ENCODE data around the gene CDH4. TPM values are rescaled to one million over a fixed set of nuclear protein-coding genes. Genes with fewer than 3 reads are reported as not detected.

The CDH4 gene
- total RNA-seq, 6 experiments from 2014 or later = 5.8 to 12.8 (median 10.9) TPM

DNA sequence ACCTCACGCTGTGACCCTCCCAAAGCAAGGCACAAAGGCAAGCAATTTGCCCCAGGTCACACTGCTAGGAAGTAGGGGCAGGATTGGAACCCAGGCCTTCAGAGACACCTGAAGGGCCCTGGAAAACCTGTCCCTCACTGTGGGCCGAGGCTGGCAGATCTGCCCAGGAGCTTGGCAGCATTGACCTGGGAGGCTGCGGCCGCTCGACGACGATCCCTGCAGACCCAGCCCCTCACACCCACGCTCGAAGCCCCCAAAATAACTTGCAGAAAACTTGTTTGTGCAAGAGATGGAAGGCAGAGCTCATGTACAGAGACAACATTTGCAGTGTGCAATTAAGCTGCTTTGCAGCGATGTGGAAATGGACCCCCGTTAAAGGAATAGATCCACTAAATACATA, 562.2 kb downstream of the CDH4 start:
- no peaks in the 10 kb centered on the region; the same call in 1 of the 2 replicates for H3K9me3 Mint-ChIP-seq
- H3K36me3 Mint-ChIP-seq (ENCODE audit: low read depth) = no peaks in the 10 kb centered on the region
- no peak overlapping the region for H3K27ac Mint-ChIP-seq
- no peak overlapping the region for H3K4me3 Mint-ChIP-seq
- no peaks in the 10 kb centered on the region for H3K4me1 Mint-ChIP-seq (ENCODE audit: low read depth)
- H3K27me3 Mint-ChIP-seq (ENCODE audit: insufficient read depth) = peaks cover 10% of the 10 kb centered on the region
- TF ChIP-seq, protein P1, sequence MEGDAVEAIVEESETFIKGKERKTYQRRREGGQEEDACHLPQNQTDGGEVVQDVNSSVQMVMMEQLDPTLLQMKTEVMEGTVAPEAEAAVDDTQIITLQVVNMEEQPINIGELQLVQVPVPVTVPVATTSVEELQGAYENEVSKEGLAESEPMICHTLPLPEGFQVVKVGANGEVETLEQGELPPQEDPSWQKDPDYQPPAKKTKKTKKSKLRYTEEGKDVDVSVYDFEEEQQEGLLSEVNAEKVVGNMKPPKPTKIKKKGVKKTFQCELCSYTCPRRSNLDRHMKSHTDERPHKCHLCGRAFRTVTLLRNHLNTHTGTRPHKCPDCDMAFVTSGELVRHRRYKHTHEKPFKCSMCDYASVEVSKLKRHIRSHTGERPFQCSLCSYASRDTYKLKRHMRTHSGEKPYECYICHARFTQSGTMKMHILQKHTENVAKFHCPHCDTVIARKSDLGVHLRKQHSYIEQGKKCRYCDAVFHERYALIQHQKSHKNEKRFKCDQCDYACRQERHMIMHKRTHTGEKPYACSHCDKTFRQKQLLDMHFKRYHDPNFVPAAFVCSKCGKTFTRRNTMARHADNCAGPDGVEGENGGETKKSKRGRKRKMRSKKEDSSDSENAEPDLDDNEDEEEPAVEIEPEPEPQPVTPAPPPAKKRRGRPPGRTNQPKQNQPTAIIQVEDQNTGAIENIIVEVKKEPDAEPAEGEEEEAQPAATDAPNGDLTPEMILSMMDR (IDR thresholded peaks at IDR 0.05) = no peak
- no peak for DNase-seq

DNA sequence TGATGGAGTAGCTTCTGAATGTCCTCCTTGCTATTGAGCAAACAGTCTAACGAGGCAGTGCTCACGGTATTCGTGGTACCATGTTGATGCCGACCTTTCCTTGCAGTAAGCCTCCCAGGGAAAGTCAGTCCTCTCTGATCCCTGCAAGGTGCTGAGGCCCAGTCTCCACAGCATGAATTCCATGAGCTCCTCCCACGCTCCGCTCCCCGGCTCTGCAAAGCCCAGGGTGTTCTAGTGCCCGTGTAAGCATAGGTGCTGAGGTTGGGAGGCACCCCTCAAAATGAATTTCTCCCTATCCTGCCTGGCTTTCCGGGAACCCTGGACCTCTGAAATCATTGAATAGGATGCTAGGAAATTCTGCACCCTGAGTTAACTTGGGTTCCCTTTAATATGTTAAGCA, 562.7 kb downstream of the CDH4 start:
- TF ChIP-seq, protein P1 (IDR thresholded peaks at IDR 0.05) = no peak
- Mint-ChIP-seq H3K36me3 (ENCODE audit: low read depth) (no peaks in the 10 kb centered on the region), H3K4me1 (ENCODE audit: low read depth) (no peaks in the 10 kb centered on the region), H3K27me3 (ENCODE audit: insufficient read depth) (peaks cover 6% of the 10 kb centered on the region), H3K4me3 (no peak overlapping the region), H3K9me3 (no peaks in the 10 kb centered on the region; the same call in 1 of the 2 replicates), H3K27ac (no peak overlapping the region)
- DNase-seq = no peak

DNA sequence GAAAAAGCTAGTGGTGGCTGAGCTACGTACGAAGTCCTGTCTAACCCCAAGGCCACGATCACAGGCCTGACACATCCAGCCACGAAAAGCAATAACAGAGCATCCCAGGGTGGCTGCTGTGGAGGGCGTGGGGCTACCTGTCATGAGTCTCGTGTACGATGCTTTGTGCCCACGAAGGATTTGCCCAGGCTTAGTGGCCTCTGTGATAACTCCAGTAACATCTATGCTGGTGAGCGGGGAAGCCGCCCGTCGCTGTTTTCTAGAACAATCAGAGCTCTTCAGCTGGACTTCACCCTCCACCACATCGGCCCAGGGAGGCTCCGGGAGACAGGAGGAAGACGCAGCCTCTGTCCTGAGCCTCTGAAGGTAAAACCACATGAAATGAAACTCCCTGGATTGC, 563.1 kb downstream of the CDH4 start:
- H3K36me3 Mint-ChIP-seq (ENCODE audit: low read depth) = no peaks in the 10 kb centered on the region
- peaks cover 6% of the 10 kb centered on the region for H3K27me3 Mint-ChIP-seq (ENCODE audit: insufficient read depth)
- H3K4me3 Mint-ChIP-seq = no peak overlapping the region
- no peaks in the 10 kb centered on the region for H3K4me1 Mint-ChIP-seq (ENCODE audit: low read depth)
- TF ChIP-seq, protein P1 (IDR thresholded peaks at IDR 0.05) = no peak
- no peaks in the 10 kb centered on the region; the same call in 1 of the 2 replicates for H3K9me3 Mint-ChIP-seq
- H3K27ac Mint-ChIP-seq = no peak overlapping the region
- DNase-seq = no peak

DNA sequence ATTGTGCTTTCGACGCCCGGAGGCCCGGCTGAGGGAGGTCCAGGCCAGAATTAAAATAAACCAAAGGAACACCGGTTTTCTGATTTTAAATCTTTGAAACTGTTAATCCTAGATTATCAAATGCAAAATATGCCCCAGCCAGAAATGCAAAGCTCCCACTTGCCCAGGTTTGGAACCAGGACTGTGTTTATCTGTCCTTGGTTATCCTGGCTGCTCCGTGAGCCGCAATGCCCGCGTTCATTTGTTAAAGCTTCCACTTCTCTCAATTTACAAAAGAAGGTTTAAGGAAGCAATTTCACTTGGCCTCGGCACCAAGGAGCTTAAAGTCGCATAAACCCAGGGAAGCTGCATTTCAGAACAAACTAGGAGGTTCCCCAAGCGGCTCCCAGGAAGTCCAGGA, 563.6 kb downstream of the CDH4 start:
- Mint-ChIP-seq H3K4me3 (no peak overlapping the region), H3K27me3 (ENCODE audit: insufficient read depth) (peaks cover 6% of the 10 kb centered on the region), H3K27ac (no peak overlapping the region), H3K9me3 (no peaks in the 10 kb centered on the region; the same call in 1 of the 2 replicates), H3K4me1 (ENCODE audit: low read depth) (no peaks in the 10 kb centered on the region), H3K36me3 (ENCODE audit: low read depth) (no peaks in the 10 kb centered on the region)
- DNase-seq = no peak
- TF ChIP-seq, protein P1 (IDR thresholded peaks at IDR 0.05) = no peak

DNA sequence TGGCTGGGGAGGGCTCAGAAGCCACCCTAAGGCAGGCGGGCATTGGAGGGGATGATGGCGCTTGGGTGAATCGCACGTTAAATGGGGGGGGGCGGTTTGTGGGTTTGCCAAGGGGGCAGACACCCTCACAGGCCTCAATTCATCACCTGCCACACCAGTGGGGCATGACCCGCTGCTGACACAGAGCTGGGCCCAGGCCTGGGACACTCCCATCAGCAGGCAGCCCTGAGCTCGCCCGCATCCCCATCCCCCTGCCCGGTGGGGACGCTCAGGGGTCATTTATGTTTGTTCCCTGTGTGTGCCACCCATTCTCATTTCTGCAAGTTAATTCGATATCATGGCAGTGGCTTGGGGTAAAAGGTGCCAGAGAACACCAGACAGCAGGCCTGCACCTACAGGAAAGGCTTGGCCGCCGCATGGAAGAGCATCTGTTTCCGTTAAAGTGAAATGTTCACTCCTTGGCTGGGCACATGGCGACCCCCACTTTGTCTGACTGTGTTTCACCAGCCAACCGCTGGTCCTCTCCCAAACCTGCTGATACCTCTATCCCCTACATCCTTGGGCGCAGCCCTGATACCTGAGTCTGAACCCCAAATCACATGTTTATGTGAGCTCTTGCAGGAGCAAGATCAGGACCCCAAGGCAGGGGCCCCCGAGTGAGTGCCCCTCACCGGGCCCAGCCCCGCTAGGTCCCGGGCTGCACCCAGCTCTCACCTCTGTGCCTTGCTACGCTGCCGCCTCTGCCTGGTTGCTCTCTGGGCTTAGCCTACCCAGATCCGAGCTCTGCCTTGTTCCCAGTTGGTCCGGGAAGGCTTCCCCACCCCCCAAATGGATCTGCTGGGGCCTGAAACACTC, 564.8 kb downstream of the CDH4 start:
- no peaks in the 10 kb centered on the region for H3K36me3 Mint-ChIP-seq (ENCODE audit: low read depth)
- H3K27ac Mint-ChIP-seq = no peak overlapping the region
- no peaks in the 10 kb centered on the region for H3K4me1 Mint-ChIP-seq (ENCODE audit: low read depth)
- no peak for DNase-seq
- peaks cover 5% of the 10 kb centered on the region; the same call in 1 of the 2 replicates for H3K27me3 Mint-ChIP-seq (ENCODE audit: insufficient read depth)
- H3K4me3 Mint-ChIP-seq = no peak overlapping the region
- TF ChIP-seq, protein P1 (IDR thresholded peaks at IDR 0.05) = no peak
- peaks cover 3% of the 10 kb centered on the region; the same call in 1 of the 2 replicates for H3K9me3 Mint-ChIP-seq
